ENCODE data around the gene APOC4. TPM values are rescaled to one million over a fixed set of nuclear protein-coding genes. Genes with fewer than 3 reads are reported as not detected.

The APOC4 gene
- total RNA-seq, 1 experiment from 2014 or later = not detected

- Histone ChIP-seq H3K4me1 (ENCODE audit: insufficient read depth, low read length) (no peaks in the 10 kb centered on the region), H3K27me3 (ENCODE audit: insufficient read depth, low read length) (no peaks in the 10 kb centered on the region), H4K20me1 (ENCODE audit: control insufficient read depth, insufficient read depth, insufficient read length) (no peaks in the 10 kb centered on the region), H3K18ac (ENCODE audit: insufficient read length, low read depth, low read length) (no peak overlapping the region), H3K4me2 (ENCODE audit: insufficient read depth, insufficient read length, low read length) (no peak overlapping the region), H3K79me2 (ENCODE audit: insufficient read depth, low read length) (no peaks in the 10 kb centered on the region), H3K9ac (ENCODE audit: extremely low read depth, insufficient read length, low read length) (no peak overlapping the region), H2BK15ac (ENCODE audit: low read depth, low read length) (no peak overlapping the region), H3T11ph (ENCODE audit: low read length) (no peak overlapping the region), H2BK20ac (ENCODE audit: low read depth, low read length, poor library complexity, severe bottlenecking) (no peak overlapping the region), H4K5ac (ENCODE audit: insufficient read length, low read depth, low read length) (no peak overlapping the region), H2BK120ac (ENCODE audit: low read depth, low read length, poor library complexity, severe bottlenecking) (no peak overlapping the region), H2AK5ac (ENCODE audit: insufficient read length, low read length) (no peak overlapping the region), H2BK5ac (ENCODE audit: insufficient read length, low read length) (no peak overlapping the region), H3K14ac (ENCODE audit: insufficient read depth, low read length) (no peak overlapping the region), H4K8ac (replicated peaks; ENCODE audit: insufficient read length, low read depth, low read length) (no peak overlapping the region), H2AFZ (ENCODE audit: low read length) (no peak overlapping the region), H2BK12ac (ENCODE audit: insufficient read length, low read depth, low read length) (no peak overlapping the region), H3K27ac (ENCODE audit: insufficient read length, low read depth, low read length) (no peak overlapping the region), H3K23ac (ENCODE audit: insufficient read length, low read depth, low read length) (no peak overlapping the region), H3K79me1 (ENCODE audit: insufficient read depth, low read depth, low read length, poor library complexity, severe bottlenecking) (no peaks in the 10 kb centered on the region), H3K56ac (ENCODE audit: insufficient read length, low read depth, low read length) (no peak overlapping the region), H3K4ac (ENCODE audit: low read depth, low read length) (no peak overlapping the region), H4K91ac (ENCODE audit: insufficient read length, low read depth, low read length) (no peak overlapping the region), H3K9me3 (ENCODE audit: control insufficient read depth, low read depth, low read length) (no peaks in the 10 kb centered on the region), H3K23me2 (ENCODE audit: insufficient read length, low read depth, low read length, poor library complexity, severe bottlenecking) (no peaks in the 10 kb centered on the region)
- Mint-ChIP-seq H3K36me3 (ENCODE audit: insufficient read depth in 1 of 3, low read depth in 3 of 3) (peaks cover 13 to 50% (median 44%) of the 10 kb centered on the region in 3 experiments; a peak in 6 of 7 replicates), H3K4me3 (no peak overlapping the region), H3K9me3 (no peaks in the 10 kb centered on the region), H3K27me3 (ENCODE audit: low read depth) (no peaks in the 10 kb centered on the region), H3K4me1 (no peaks in the 10 kb centered on the region), H3K27ac (no peak overlapping the region)
- TF ChIP-seq CTCF (conservative IDR thresholded peaks at IDR 0.05) = no peak
- no CpG with 5 or more reads among the region's 14 CpGs for WGBS (ENCODE audit: extremely low coverage, insufficient read length, low lambda C conversion rate)
- no peak for DNase-seq
Observed at GRCh38 chr19:44990459-44990858, 48.4 kb downstream of the APOC4 start.

All from H9 (cell line).